GM12873 (cell line): ENCODE data around the gene OLIG1.

Source experiments
- CTCF ChIP-seq: IDR thresholded peaks from 2 replicates; pipeline ENCODE4 v1.5.1; 2012; ENCODE audit warnings: low read depth, mild to moderate bottlenecking, moderate library complexity, low read length, control low read depth; ENCODE audit not compliant: insufficient read depth; ENCODE audit errors: missing control alignments

OLIG1 gene

GRCh38 chr21:33063907-33064622 is 5.9 kb upstream of the OLIG1 start:
- TF ChIP-seq CTCF, result no peak

DNA sequence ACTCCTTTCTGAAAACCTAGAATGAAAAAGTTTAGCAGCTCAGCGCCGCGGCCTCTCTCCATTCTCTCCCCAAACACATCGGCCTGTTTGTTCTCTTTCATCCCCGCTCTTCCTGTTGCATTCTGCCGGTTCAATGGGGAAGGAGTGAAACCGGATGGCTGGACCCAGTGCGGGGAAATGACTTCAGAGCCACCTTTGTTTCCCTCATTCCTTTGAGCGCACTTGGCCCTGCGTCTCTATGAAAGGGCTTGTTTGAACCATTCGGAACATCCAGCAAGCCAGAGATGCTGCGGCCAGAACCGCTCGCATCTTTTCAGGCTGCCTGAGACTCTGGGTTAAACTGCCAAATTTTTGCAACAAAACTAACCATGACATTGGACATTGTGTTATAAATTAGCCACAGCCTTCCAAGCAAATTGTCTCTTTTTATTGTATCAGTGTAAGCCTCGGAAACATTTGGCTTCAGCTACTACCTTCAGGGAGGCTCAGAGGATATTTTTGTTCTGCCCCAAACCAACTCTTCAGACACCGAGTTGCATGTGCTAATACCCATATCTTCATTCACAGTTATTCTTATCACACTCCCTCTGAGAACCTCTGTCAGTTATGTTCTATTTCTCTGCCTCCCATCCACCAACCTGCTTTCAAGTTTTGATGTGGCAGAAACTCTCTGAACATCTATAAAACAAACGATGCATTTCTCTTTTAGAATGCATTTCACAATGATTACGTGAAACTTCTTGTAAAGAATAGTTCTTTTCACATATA is 5.1 kb upstream of the OLIG1 start:
- no peak for TF ChIP-seq CTCF

DNA sequence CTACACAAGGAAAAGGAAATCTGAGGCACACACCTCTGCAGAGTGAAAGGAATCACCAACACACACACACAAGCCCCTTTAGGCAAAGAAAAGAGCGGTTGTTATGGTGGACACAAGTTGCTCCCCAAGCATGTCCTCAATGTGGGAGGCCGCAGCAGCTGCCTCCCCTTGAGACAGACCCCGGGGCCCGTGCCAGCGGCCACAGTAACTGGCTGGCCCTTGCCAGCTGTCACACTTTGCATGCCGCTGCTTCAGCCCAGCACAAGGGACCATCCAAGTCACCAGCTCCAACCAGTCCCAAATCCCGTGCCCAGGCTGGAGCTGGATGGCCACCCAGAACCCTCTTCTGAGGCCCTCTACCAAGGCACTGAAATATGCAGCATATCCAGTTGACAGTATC is 2.9 kb upstream of the OLIG1 start:
- TF ChIP-seq CTCF, result no peak

- TF ChIP-seq CTCF, result no peak
Observed at GRCh38 chr21:33067457-33067856, 2.5 kb upstream of the OLIG1 start.

GRCh38 chr21:33069243-33069642 is 698 bp upstream of the OLIG1 start:
- TF ChIP-seq CTCF, result no peak

- TF ChIP-seq CTCF, result no peak
Observed at GRCh38 chr21:33069645-33069993, 322 bp upstream of the OLIG1 start.

DNA sequence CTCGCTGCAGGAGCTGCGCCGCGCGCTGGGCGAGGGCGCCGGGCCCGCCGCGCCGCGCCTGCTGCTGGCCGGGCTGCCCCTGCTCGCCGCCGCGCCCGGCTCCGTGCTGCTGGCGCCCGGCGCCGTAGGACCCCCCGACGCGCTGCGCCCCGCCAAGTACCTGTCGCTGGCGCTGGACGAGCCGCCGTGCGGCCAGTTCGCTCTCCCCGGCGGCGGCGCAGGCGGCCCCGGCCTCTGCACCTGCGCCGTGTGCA is 730 bp downstream of the OLIG1 start:
- no peak for TF ChIP-seq CTCF
